ENCODE measurements around the gene FREM1. TPM values are rescaled to one million over a fixed set of nuclear protein-coding genes. Genes with fewer than 3 reads are reported as not detected.

FREM1 gene
- total and polyA plus RNA-seq, 2 donors (not counting 1 experiment from before 2014, with no cell fraction given), result not detected

DNA sequence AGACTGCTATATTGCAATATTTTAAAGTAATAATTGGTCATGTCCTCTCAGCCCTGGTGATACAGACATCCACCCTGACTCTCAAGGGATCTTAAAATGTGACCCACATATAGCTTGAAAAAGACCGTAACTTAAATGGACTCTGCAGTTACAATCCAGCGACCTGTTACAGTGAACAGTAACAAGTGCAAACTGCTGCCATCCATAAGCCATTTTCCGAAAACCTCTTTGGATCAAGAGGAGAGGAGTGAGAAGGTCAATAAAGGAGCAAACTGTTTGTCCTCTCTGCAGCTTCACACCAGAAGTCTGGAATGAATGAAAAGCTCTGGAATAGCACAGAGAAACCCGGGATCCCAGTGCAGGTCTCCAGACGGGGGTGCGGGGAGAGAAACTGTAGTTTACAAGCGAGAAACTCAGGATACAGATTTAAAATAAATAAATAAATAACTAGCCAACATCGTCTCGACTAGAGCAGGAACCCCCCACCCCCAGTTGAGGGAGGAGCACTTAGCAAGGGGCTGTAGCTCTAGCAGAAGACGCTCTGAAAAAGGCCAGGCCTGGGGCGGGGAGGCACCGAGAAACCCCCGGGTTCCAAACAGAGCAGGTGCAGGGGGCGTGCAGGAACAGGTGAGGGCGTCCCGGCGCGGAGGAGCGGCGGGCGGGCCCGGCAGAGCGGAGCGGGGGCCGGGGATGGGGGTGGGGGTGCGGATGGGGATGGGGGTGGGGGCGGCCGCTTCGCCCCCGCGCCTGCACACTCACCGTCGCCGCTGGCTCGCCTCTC, 217.6 kb downstream of the FREM1 start:
- DNase-seq (no peak), ATAC-seq (ENCODE audit: low read depth) (peak; percentile 39)
- no peaks in the 10 kb centered on the region for H4K20me1 ChIP-seq (ENCODE audit: control insufficient read depth, insufficient read depth, low read length, poor library complexity, severe bottlenecking)
- peak overlapping the region; percentile 79 for H3K9ac ChIP-seq (ENCODE audit: low read length)
- no peaks in the 10 kb centered on the region for H3K9me3 ChIP-seq (ENCODE audit: control extremely low read depth in 1 of 3, control insufficient read depth in 2 of 3, insufficient read depth in 1 of 3, low read length in 2 of 3)
- H3K79me2 ChIP-seq (ENCODE audit: control insufficient read depth, insufficient read depth, low read length), result peaks cover 39% of the 10 kb centered on the region
- ChIA-PET CTCF (interaction anchor here (0.6 to 1.8 kb wide), 3 partner anchors 32 to 726 kb away, joined by 3 to 8 read pairs (median 4); no protein-coding TSS in a partner anchor), POLR2A (interaction anchor here (0.8 kb wide), 1 partner anchor 819 kb away, joined by 3 read pairs; no protein-coding TSS in a partner anchor)
- peaks cover 0 to 4% (median 0%) of the 10 kb centered on the region in 4 experiments for H3K27me3 ChIP-seq (replicated peaks in 1 of 4; ENCODE audit: control extremely low read depth in 1 of 4, control insufficient read depth in 3 of 4, insufficient read depth in 4 of 4, low read length in 3 of 4)
- H3K36me3 ChIP-seq (replicated peaks in 1 of 2; ENCODE audit: control extremely low read depth in 1 of 2, control insufficient read depth in 1 of 2, extremely low read depth in 1 of 2, insufficient read depth in 2 of 2, low read length in 1 of 2), result peaks cover 0 to 15% of the 10 kb centered on the region in 2 experiments
- no peaks in the 10 kb centered on the region for H3K27me3 Mint-ChIP-seq
- no peaks in the 10 kb centered on the region for H3K9me3 Mint-ChIP-seq (ENCODE audit: insufficient read depth)
- H3K27ac ChIP-seq (ENCODE audit: low read length in 2 of 2), result peak overlapping the region in 1 of 2 donors; percentile 72
- peak overlapping the region; percentile 95 for H3K27ac Mint-ChIP-seq
- H3K4me1 Mint-ChIP-seq, result peaks cover 56% of the 10 kb centered on the region
- WGBS (ENCODE audit: insufficient coverage), result 0% methylated on average over 1 of the region's 35 CpGs
- peak overlapping the region; percentile 96 for H2AFZ ChIP-seq (ENCODE audit: insufficient read depth, low read depth, low read length, poor library complexity, severe bottlenecking)
- peak overlapping the region; percentile 95 for H3K4me3 Mint-ChIP-seq
- peak overlapping the region; percentile 89 for H3K4me2 ChIP-seq (replicated peaks; ENCODE audit: low read depth, low read length, poor library complexity, severe bottlenecking)
- H3K4me1 ChIP-seq (ENCODE audit: control insufficient read depth in 2 of 2, insufficient read depth in 2 of 2, low read length in 2 of 2), result peaks cover 44 to 50% of the 10 kb centered on the region in 2 donors
- peak overlapping the region; percentile 41 to 80 (median 68) for H3K4me3 ChIP-seq (ENCODE audit: control extremely low read depth in 1 of 5, extremely low read depth in 1 of 5, insufficient read depth in 1 of 5, low read depth in 2 of 5, low read length in 4 of 5)
- intact Hi-C loops (cut with micrococcal nuclease), result loop anchor here (1.0 to 5.0 kb wide), 2 partner anchors 14 to 35 kb away; no protein-coding TSS in a partner anchor
- TF ChIP-seq, protein P1, sequence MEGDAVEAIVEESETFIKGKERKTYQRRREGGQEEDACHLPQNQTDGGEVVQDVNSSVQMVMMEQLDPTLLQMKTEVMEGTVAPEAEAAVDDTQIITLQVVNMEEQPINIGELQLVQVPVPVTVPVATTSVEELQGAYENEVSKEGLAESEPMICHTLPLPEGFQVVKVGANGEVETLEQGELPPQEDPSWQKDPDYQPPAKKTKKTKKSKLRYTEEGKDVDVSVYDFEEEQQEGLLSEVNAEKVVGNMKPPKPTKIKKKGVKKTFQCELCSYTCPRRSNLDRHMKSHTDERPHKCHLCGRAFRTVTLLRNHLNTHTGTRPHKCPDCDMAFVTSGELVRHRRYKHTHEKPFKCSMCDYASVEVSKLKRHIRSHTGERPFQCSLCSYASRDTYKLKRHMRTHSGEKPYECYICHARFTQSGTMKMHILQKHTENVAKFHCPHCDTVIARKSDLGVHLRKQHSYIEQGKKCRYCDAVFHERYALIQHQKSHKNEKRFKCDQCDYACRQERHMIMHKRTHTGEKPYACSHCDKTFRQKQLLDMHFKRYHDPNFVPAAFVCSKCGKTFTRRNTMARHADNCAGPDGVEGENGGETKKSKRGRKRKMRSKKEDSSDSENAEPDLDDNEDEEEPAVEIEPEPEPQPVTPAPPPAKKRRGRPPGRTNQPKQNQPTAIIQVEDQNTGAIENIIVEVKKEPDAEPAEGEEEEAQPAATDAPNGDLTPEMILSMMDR (IDR thresholded peaks at IDR 0.05), result no peak
- TF ChIP-seq EZH2 (IDR thresholded peaks at IDR 0.05; ENCODE audit: borderline replicate concordance, insufficient read depth, low read depth, low read length, poor library complexity, severe bottlenecking), result no peak
